HEK293 (cell line): ENCODE results near the gene KRTAP5-2.
A peak's percentile ranks its signal among the peaks of the same experiment; 100 is the strongest.

ENCODE experiments used
- CTCF ChIA-PET: fragments of 350-600 bp; formaldehyde crosslinking; extraction: SDS; loops from one replicate; lab custom pipeline; 2021; ENCODE audit warnings: antibody characterized with exemption; lab: Yijun Ruan, JAX
- POLR2A ChIA-PET: fragments of 300-600 bp; formaldehyde crosslinking; extraction: SDS; loops from one replicate; lab custom pipeline; 2020; ENCODE audit warnings: antibody characterized with exemption, inconsistent platforms; lab: Yijun Ruan, JAX
- H3K27ac ChIP-seq: fragments of 200-500 bp; sonication (Bioruptor generic); 2 replicates; pipeline ENCODE4 v1.5.1; 2014; ENCODE audit warnings: low read depth, low read length, control low read depth, inconsistent platforms; ENCODE audit errors: extremely low read depth
- H3K36me3 ChIP-seq, 2 experiments: fragments of 200-500 bp in 1 of 2; sonication (Bioruptor generic) in 1 of 2; 1 replicate in 1 of 2; 2 replicates in 1 of 2; pipeline ENCODE4 v1.5.1; 2014 to 2017; ENCODE audit warnings: inconsistent platforms in 2 of 2, low read length in 2 of 2; ENCODE audit not compliant: control insufficient read depth in 2 of 2, insufficient read depth in 1 of 2
- H3K4me1 ChIP-seq: fragments of 200-500 bp; sonication (Bioruptor generic); 2 replicates; pipeline ENCODE4 v1.5.1; 2014; ENCODE audit warnings: mild to moderate bottlenecking, low read length, inconsistent platforms; ENCODE audit not compliant: control insufficient read depth, insufficient read depth
- H3K4me3 ChIP-seq: 2 replicates; pipeline ENCODE4 v1.5.1; 2011; ENCODE audit warnings: low read depth, mild to moderate bottlenecking, control low read depth, low read length, moderate library complexity
- H3K9me3 ChIP-seq: fragments of 200-500 bp; sonication (Bioruptor generic); 2 replicates; pipeline ENCODE4 v1.5.1; 2014; ENCODE audit warnings: low read depth, low read length, inconsistent platforms; ENCODE audit not compliant: control insufficient read depth, insufficient read depth
- GLIS1 ChIP-seq: fragments of 450-650 bp; formaldehyde crosslinking; IDR thresholded peaks from 2 replicates; pipeline ENCODE4 v1.5.1; 2016; ENCODE audit warnings: missing biosample characterization, missing genetic modification characterization
- KLF1 ChIP-seq: fragments of 450-650 bp; formaldehyde crosslinking; IDR thresholded peaks from 2 replicates; pipeline ENCODE4 v1.5.1; 2016; ENCODE audit warnings: missing biosample characterization, missing genetic modification characterization
- MEIS1 ChIP-seq: sonication (generic); formaldehyde crosslinking; IDR thresholded peaks from 2 replicates; pipeline ENCODE4 v1.8.1; 2022; ENCODE audit warnings: missing genetic modification reagents, mild to moderate bottlenecking, borderline replicate concordance
- MZF1 ChIP-seq: fragments of 450-650 bp; formaldehyde crosslinking; IDR thresholded peaks from 2 replicates; pipeline ENCODE4 v1.5.1; 2017; ENCODE audit warnings: missing biosample characterization, missing genetic modification characterization, borderline replicate concordance
- YY2 ChIP-seq: fragments of 450-650 bp; formaldehyde crosslinking; IDR thresholded peaks from 2 replicates; pipeline ENCODE4 v1.5.1; 2016; ENCODE audit warnings: missing biosample characterization, missing genetic modification characterization
- ZNF112 ChIP-seq: fragments of 450-650 bp; formaldehyde crosslinking; IDR thresholded peaks from 2 replicates; pipeline ENCODE4 v1.5.0; 2017; ENCODE audit warnings: missing biosample characterization, missing genetic modification characterization
- ZNF121 ChIP-seq: fragments of 450-650 bp; formaldehyde crosslinking; IDR thresholded peaks from 2 replicates; pipeline ENCODE4 v1.5.1; 2016; ENCODE audit warnings: missing biosample characterization, missing genetic modification characterization
- ZNF24 ChIP-seq: fragments of 450-650 bp; formaldehyde crosslinking; IDR thresholded peaks from 2 replicates; pipeline ENCODE4 v1.5.1; 2016; ENCODE audit warnings: missing biosample characterization, missing genetic modification characterization
- ZNF324 ChIP-seq: fragments of 450-650 bp; formaldehyde crosslinking; IDR thresholded peaks from 2 replicates; pipeline ENCODE4 v1.5.1; 2016; ENCODE audit warnings: missing biosample characterization, missing genetic modification characterization
- ZNF354C ChIP-seq: fragments of 450-650 bp; formaldehyde crosslinking; IDR thresholded peaks from 2 replicates; pipeline ENCODE4 v1.5.1; 2016; ENCODE audit warnings: missing biosample characterization, missing genetic modification characterization, low read depth, borderline replicate concordance
- ZNF423 ChIP-seq: fragments of 450-650 bp; formaldehyde crosslinking; IDR thresholded peaks from 2 replicates; pipeline ENCODE4 v1.5.1; 2016; ENCODE audit warnings: missing biosample characterization, missing genetic modification characterization
- ZNF473 ChIP-seq: fragments of 450-650 bp; formaldehyde crosslinking; IDR thresholded peaks from 2 replicates; pipeline ENCODE4 v1.5.1; 2017; ENCODE audit warnings: missing biosample characterization, missing genetic modification characterization
- ZNF510 ChIP-seq: fragments of 450-650 bp; formaldehyde crosslinking; IDR thresholded peaks from 2 replicates; pipeline ENCODE4 v1.5.1; 2018; ENCODE audit warnings: mild to moderate bottlenecking, missing genetic modification characterization, missing biosample characterization; ENCODE audit not compliant: insufficient replicate concordance
- ZNF514 ChIP-seq: fragments of 450-650 bp; formaldehyde crosslinking; IDR thresholded peaks from 2 replicates; pipeline ENCODE4 v1.5.1; 2016; ENCODE audit warnings: missing biosample characterization, missing genetic modification characterization
- ZNF530 ChIP-seq: fragments of 450-650 bp; formaldehyde crosslinking; IDR thresholded peaks from 2 replicates; pipeline ENCODE4 v1.5.1; 2016; ENCODE audit warnings: low read depth, missing biosample characterization, missing genetic modification characterization
- ZNF548 ChIP-seq: fragments of 450-650 bp; formaldehyde crosslinking; IDR thresholded peaks from 2 replicates; pipeline ENCODE4 v1.5.1; 2016; ENCODE audit warnings: missing biosample characterization, missing genetic modification characterization
- ZNF621 ChIP-seq: fragments of 450-650 bp; formaldehyde crosslinking; IDR thresholded peaks from 2 replicates; pipeline ENCODE4 v1.5.1; 2017; ENCODE audit warnings: missing biosample characterization, missing genetic modification characterization
- ZNF626 ChIP-seq: fragments of 450-650 bp; sonication (Bioruptor Pico); formaldehyde crosslinking; IDR thresholded peaks from 2 replicates; pipeline ENCODE4 v1.5.1; 2018; ENCODE audit warnings: missing biosample characterization, missing genetic modification characterization, inconsistent platforms
- ZNF677 ChIP-seq: fragments of 450-650 bp; IDR thresholded peaks from 2 replicates; pipeline ENCODE4 v1.5.0; 2018; ENCODE audit warnings: missing biosample characterization, mild to moderate bottlenecking, missing genetic modification characterization, moderate library complexity
- ZNF76 ChIP-seq: fragments of 450-650 bp; formaldehyde crosslinking; IDR thresholded peaks from 2 replicates; pipeline ENCODE4; 2016; ENCODE audit warnings: low read depth, missing biosample characterization, missing genetic modification characterization, borderline replicate concordance
- ZNF837 ChIP-seq: fragments of 450-650 bp; formaldehyde crosslinking; IDR thresholded peaks from 2 replicates; pipeline ENCODE4 v1.5.1; 2016; ENCODE audit warnings: missing biosample characterization, missing genetic modification characterization
- TF ChIP-seq, protein P1 (sequence below): fragments of 450-650 bp; formaldehyde crosslinking; IDR thresholded peaks from 2 replicates; pipeline ENCODE4 v1.5.1; 2017; ENCODE audit warnings: missing biosample characterization, missing genetic modification characterization
- TF ChIP-seq, protein P2 (sequence below): fragments of 450-650 bp; formaldehyde crosslinking; IDR thresholded peaks from 2 replicates; pipeline ENCODE4 v1.5.0; 2017; ENCODE audit warnings: missing biosample characterization, missing genetic modification characterization, borderline replicate concordance
- TF ChIP-seq, protein P3 (sequence below): fragments of 450-650 bp; formaldehyde crosslinking; IDR thresholded peaks from 2 replicates; pipeline ENCODE4 v1.5.1; 2016; ENCODE audit warnings: missing biosample characterization, missing genetic modification characterization

KRTAP5-2 gene

DNA sequence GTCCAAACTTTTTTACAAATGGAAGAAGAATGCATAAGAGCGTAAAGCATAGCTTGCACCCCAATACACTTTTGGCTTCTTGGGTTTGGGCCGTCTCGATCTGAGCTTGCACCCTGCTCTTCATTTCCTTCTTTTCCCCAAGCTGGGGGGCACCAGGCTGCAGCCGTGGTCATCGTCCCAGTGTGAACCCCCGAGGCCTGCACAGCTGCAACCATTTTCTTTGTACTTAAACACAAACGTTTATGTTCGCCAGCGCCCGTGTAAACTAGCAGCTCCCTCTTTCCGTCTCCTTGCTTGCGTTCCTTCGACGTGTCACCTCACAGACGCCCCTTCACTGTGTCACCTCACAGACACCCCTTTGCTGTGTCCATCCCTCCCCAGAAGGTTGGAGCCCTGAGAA lies 41.6 kb upstream of the KRTAP5-2 start (continued):
- TF ChIP-seq ZNF423 (tag by site-specific recombination), result no peak
- no peak for TF ChIP-seq ZNF24 (tag by site-specific recombination)
- TF ChIP-seq ZNF626 (tag by site-specific recombination), result no peak
- TF ChIP-seq ZNF473, result no peak

DNA sequence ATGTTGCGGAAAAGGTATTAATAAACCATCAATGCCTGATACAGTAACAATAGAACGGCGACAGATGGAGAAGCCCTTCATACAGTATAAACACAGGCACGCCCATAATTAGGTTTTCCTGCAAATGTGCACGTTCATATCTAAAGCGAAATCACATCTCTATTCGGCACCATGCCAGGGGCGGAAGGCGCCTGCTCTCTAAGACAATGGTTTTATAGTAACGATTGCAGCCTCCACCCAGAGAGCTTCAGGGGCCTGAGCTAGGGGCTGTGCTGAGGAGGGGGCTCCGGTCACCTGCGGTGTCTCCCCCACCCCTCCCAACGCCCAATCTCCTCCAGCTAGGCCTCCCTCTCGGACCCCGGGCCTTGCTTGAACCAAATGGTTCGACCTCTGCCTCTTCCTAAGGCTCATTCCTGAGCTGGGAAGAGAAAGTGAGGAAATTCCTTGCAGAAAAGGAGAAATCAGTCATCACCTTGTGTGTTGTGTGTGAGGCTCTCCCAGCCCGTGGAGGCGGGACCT lies 41.1 kb upstream of the KRTAP5-2 start:
- Histone ChIP-seq H3K36me3 (no peaks in the 10 kb centered on the region), H3K9me3 (no peaks in the 10 kb centered on the region), H3K27ac (no peak overlapping the region), H3K4me1 (no peaks in the 10 kb centered on the region), H3K4me3 (no peak overlapping the region)
- TF ChIP-seq KLF1 (tag by site-specific recombination) (0 out of 2 replicates have a peak, but pooled peaks have one; percentile 30), MEIS1 (CRISPR knock-in tag) (no peak)
- TF ChIP-seq, protein P1, sequence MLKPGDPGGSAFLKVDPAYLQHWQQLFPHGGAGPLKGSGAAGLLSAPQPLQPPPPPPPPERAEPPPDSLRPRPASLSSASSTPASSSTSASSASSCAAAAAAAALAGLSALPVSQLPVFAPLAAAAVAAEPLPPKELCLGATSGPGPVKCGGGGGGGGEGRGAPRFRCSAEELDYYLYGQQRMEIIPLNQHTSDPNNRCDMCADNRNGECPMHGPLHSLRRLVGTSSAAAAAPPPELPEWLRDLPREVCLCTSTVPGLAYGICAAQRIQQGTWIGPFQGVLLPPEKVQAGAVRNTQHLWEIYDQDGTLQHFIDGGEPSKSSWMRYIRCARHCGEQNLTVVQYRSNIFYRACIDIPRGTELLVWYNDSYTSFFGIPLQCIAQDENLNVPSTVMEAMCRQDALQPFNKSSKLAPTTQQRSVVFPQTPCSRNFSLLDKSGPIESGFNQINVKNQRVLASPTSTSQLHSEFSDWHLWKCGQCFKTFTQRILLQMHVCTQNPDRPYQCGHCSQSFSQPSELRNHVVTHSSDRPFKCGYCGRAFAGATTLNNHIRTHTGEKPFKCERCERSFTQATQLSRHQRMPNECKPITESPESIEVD (tag by site-specific recombination), result no peak
- CTCF ChIA-PET, result interaction anchor here (0.6 to 5.6 kb wide), 21 partner anchors 10 to 553 kb away, joined by 3 to 67 read pairs (median 3); partner anchors contain the start of genes KRTAP5-2 and KRTAP5-5
- POLR2A ChIA-PET, result no interaction called here

GRCh38 chr11:1638344-1638743 lies 40.2 kb upstream of the KRTAP5-2 start:
- H3K4me3 ChIP-seq, result no peak overlapping the region
- H3K4me1 ChIP-seq, result no peaks in the 10 kb centered on the region
- H3K27ac ChIP-seq, result no peak overlapping the region
- ChIA-PET POLR2A (no interaction called here), CTCF (interaction anchor here (0.6 to 5.6 kb wide), 11 partner anchors 9 to 518 kb away, joined by 3 to 67 read pairs (median 5); partner anchors contain the start of gene KRTAP5-5)
- no peaks in the 10 kb centered on the region for H3K9me3 ChIP-seq
- TF ChIP-seq, protein P2, sequence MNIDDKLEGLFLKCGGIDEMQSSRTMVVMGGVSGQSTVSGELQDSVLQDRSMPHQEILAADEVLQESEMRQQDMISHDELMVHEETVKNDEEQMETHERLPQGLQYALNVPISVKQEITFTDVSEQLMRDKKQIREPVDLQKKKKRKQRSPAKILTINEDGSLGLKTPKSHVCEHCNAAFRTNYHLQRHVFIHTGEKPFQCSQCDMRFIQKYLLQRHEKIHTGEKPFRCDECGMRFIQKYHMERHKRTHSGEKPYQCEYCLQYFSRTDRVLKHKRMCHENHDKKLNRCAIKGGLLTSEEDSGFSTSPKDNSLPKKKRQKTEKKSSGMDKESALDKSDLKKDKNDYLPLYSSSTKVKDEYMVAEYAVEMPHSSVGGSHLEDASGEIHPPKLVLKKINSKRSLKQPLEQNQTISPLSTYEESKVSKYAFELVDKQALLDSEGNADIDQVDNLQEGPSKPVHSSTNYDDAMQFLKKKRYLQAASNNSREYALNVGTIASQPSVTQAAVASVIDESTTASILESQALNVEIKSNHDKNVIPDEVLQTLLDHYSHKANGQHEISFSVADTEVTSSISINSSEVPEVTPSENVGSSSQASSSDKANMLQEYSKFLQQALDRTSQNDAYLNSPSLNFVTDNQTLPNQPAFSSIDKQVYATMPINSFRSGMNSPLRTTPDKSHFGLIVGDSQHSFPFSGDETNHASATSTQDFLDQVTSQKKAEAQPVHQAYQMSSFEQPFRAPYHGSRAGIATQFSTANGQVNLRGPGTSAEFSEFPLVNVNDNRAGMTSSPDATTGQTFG (tag by site-specific recombination), result no peak
- TF ChIP-seq ZNF530 (tag by site-specific recombination), result no peak
- TF ChIP-seq ZNF621 (tag by site-specific recombination), result no peak
- no peak for TF ChIP-seq ZNF548 (tag by site-specific recombination)
- TF ChIP-seq ZNF677 (tag by site-specific recombination), result no peak
- no peak for TF ChIP-seq ZNF837 (tag by site-specific recombination)
- TF ChIP-seq YY2 (tag by site-specific recombination), result no peak
- no peak for TF ChIP-seq ZNF324 (tag by site-specific recombination)
- TF ChIP-seq GLIS1, result no peak
- TF ChIP-seq, protein P3, sequence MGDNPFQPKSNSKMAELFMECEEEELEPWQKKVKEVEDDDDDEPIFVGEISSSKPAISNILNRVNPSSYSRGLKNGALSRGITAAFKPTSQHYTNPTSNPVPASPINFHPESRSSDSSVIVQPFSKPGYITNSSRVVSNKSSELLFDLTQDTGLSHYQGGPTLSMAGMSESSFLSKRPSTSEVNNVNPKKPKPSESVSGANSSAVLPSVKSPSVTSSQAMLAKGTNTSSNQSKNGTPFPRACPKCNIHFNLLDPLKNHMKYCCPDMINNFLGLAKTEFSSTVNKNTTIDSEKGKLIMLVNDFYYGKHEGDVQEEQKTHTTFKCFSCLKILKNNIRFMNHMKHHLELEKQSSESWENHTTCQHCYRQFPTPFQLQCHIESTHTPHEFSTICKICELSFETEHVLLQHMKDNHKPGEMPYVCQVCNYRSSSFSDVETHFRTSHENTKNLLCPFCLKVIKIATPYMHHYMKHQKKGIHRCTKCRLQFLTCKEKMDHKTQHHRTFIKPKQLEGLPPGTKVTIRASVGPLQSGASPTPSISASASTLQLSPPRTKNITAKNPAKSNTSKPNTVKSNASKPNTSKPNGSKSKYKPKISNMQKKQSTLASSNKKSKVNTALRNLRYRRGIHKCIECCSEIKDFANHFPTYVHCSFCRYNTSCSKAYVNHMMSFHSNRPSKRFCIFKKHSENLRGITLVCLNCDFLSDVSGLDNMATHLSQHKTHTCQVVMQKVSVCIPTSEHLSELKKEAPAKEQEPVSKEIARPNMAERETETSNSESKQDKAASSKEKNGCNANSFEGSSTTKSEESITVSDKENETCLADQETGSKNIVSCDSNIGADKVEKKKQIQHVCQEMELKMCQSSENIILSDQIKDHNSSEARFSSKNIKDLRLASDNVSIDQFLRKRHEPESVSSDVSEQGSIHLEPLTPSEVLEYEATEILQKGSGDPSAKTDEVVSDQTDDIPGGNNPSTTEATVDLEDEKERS (tag by site-specific recombination), result no peak
- TF ChIP-seq KLF1 (tag by site-specific recombination), result no peak
- no peak for TF ChIP-seq ZNF76
- no peak for TF ChIP-seq ZNF121 (tag by site-specific recombination)
- no peak for TF ChIP-seq ZNF514 (tag by site-specific recombination)
- TF ChIP-seq ZNF354C (tag by site-specific recombination), result no peak
- TF ChIP-seq ZNF510, result no peak
- no peak for TF ChIP-seq MZF1
- TF ChIP-seq ZNF112, result no peak
- H3K36me3 ChIP-seq, result no peaks in the 10 kb centered on the region
